Kidney tubule cell (primary cell): ENCODE measurements around the gene GARIN3.

Experiments
- DNase-seq: peaks from one replicate; pipeline ENCODE4 v3.0.0-alpha.2; 2018; ENCODE audit warnings: low spot score

The GARIN3 gene

GRCh38 chr5:157143127-157143971 is 22.7 kb downstream of the GARIN3 start:
- peak; percentile 34 for DNase-seq

- peak; percentile 99 for DNase-seq
Measured at GRCh38 chr5:157142317-157143126, 23.5 kb downstream of the GARIN3 start, which contains the start of gene MED7. MED7 (minus strand) TSS chr5:157142865; CDS start chr5:157139431, 3,434 bp downstream.

- no peak for DNase-seq
Measured at GRCh38 chr5:157137691-157138090, 28.4 kb downstream of the GARIN3 start.

- DNase-seq: no peak
Measured at GRCh38 chr5:157132281-157132612, 33.8 kb downstream of the GARIN3 start.

- DNase-seq: peak; percentile 27
Measured at GRCh38 chr5:157130925-157131324, 35.1 kb downstream of the GARIN3 start.

GRCh38 chr5:157121709-157122108 is 44.4 kb downstream of the GARIN3 start:
- no peak for DNase-seq

GRCh38 chr5:157120102-157120501 is 46.0 kb downstream of the GARIN3 start:
- no peak for DNase-seq

GRCh38 chr5:157116483-157116954 is 49.5 kb downstream of the GARIN3 start:
- no peak for DNase-seq

- no peak for DNase-seq
Measured at GRCh38 chr5:157115502-157115901, 50.6 kb downstream of the GARIN3 start.

GRCh38 chr5:157115012-157115411 is 51.1 kb downstream of the GARIN3 start:
- no peak for DNase-seq

GRCh38 chr5:157113002-157113401 is 53.1 kb downstream of the GARIN3 start:
- DNase-seq: no peak
